ENCODE measurements around the gene UBE2O.

UBE2O gene

GRCh38 chr17:76390003-76390421 is 62.9 kb downstream of the UBE2O start:
- Histone ChIP-seq H3K9me2 (replicated peaks; ENCODE audit: insufficient read depth, low read length) (no peaks in the 10 kb centered on the region), H3K4me2 (ENCODE audit: low read depth, low read length) (no peak overlapping the region), H2AFZ (ENCODE audit: low read length) (no peak overlapping the region), H3K79me2 (ENCODE audit: low read length) (no peaks in the 10 kb centered on the region), H3K36me3 (replicated peaks; ENCODE audit: insufficient read depth, low read length) (no peaks in the 10 kb centered on the region), H3K27ac (ENCODE audit: low read length) (no peak overlapping the region), H3K27me3 (replicated peaks; ENCODE audit: insufficient read depth, low read length) (peaks cover 5% of the 10 kb centered on the region; the same call in 1 of the 2 replicates), H3K4me3 (ENCODE audit: low read length) (no peak overlapping the region), H3K9ac (ENCODE audit: low read length) (no peak overlapping the region), H3F3A (ENCODE audit: insufficient read depth, low read length) (0 out of 2 replicates have a peak, but pooled peaks cover 4% of the 10 kb centered on the region), H3K4me1 (ENCODE audit: low read length) (peaks cover 5% of the 10 kb centered on the region; the same call in 1 of the 2 replicates), H4K20me1 (ENCODE audit: insufficient read depth, low read length) (no peaks in the 10 kb centered on the region), H3K9me3 (replicated peaks; ENCODE audit: insufficient read depth, low read length) (no peaks in the 10 kb centered on the region)
- no peak for DNase-seq
- TF ChIP-seq EZH2phosphoT487 (IDR thresholded peaks at IDR 0.05; ENCODE audit: low read length) (no peak), CTCF (IDR thresholded peaks at IDR 0.05; ENCODE audit: low read length) (no peak), EZH2 (optimal IDR thresholded peaks at IDR 0.05; ENCODE audit: low read depth, low read length) (no peak)

GRCh38 chr17:76388966-76389888 is 63.7 kb downstream of the UBE2O start:
- H3K4me2 ChIP-seq (ENCODE audit: low read depth, low read length) = no peak overlapping the region
- no peak overlapping the region for H3K27ac ChIP-seq (ENCODE audit: low read length)
- H3K9me3 ChIP-seq (replicated peaks; ENCODE audit: insufficient read depth, low read length) = no peaks in the 10 kb centered on the region
- H3K9me2 ChIP-seq (replicated peaks; ENCODE audit: insufficient read depth, low read length) = no peaks in the 10 kb centered on the region
- TF ChIP-seq EZH2 (optimal IDR thresholded peaks at IDR 0.05; ENCODE audit: low read depth, low read length) = no peak
- no peak for TF ChIP-seq EZH2phosphoT487 (IDR thresholded peaks at IDR 0.05; ENCODE audit: low read length)
- TF ChIP-seq CTCF (IDR thresholded peaks at IDR 0.05; ENCODE audit: low read length) = no peak
- H2AFZ ChIP-seq (ENCODE audit: low read length) = no peak overlapping the region
- H3K4me3 ChIP-seq (ENCODE audit: low read length) = no peak overlapping the region
- peaks cover 10% of the 10 kb centered on the region; the same call in 1 of the 2 replicates for H3K27me3 ChIP-seq (replicated peaks; ENCODE audit: insufficient read depth, low read length)
- H3K9ac ChIP-seq (ENCODE audit: low read length) = no peak overlapping the region
- no peak for DNase-seq
- no peaks in the 10 kb centered on the region for H3K36me3 ChIP-seq (replicated peaks; ENCODE audit: insufficient read depth, low read length)
- no peaks in the 10 kb centered on the region for H4K20me1 ChIP-seq (ENCODE audit: insufficient read depth, low read length)
- H3K79me2 ChIP-seq (ENCODE audit: low read length) = no peaks in the 10 kb centered on the region
- 0 out of 2 replicates have a peak, but pooled peaks cover 4% of the 10 kb centered on the region for H3F3A ChIP-seq (ENCODE audit: insufficient read depth, low read length)
- peaks cover 11% of the 10 kb centered on the region; the same call in 1 of the 2 replicates for H3K4me1 ChIP-seq (ENCODE audit: low read length)

GRCh38 chr17:76386966-76387765 is 65.8 kb downstream of the UBE2O start:
- Histone ChIP-seq H3K9me2 (replicated peaks; ENCODE audit: insufficient read depth, low read length) (no peaks in the 10 kb centered on the region), H3K27me3 (replicated peaks; ENCODE audit: insufficient read depth, low read length) (peaks cover 16% of the 10 kb centered on the region), H3K9ac (ENCODE audit: low read length) (no peak overlapping the region), H3K79me2 (ENCODE audit: low read length) (no peaks in the 10 kb centered on the region), H3K4me2 (ENCODE audit: low read depth, low read length) (no peak overlapping the region), H3K27ac (ENCODE audit: low read length) (no peak overlapping the region), H3K36me3 (replicated peaks; ENCODE audit: insufficient read depth, low read length) (no peaks in the 10 kb centered on the region), H4K20me1 (ENCODE audit: insufficient read depth, low read length) (no peaks in the 10 kb centered on the region), H2AFZ (ENCODE audit: low read length) (no peak overlapping the region), H3K4me3 (ENCODE audit: low read length) (no peak overlapping the region), H3K4me1 (ENCODE audit: low read length) (peaks cover 11% of the 10 kb centered on the region; the same call in 1 of the 2 replicates), H3F3A (ENCODE audit: insufficient read depth, low read length) (peaks cover 10% of the 10 kb centered on the region), H3K9me3 (replicated peaks; ENCODE audit: insufficient read depth, low read length) (no peaks in the 10 kb centered on the region)
- no peak for TF ChIP-seq EZH2phosphoT487 (IDR thresholded peaks at IDR 0.05; ENCODE audit: low read length)
- TF ChIP-seq EZH2 (optimal IDR thresholded peaks at IDR 0.05; ENCODE audit: low read depth, low read length) = no peak
- no peak for TF ChIP-seq CTCF (IDR thresholded peaks at IDR 0.05; ENCODE audit: low read length)
- DNase-seq = no peak

Measured in MM.1S (cell line).